ENCODE results near the gene APLP2. TPM values are rescaled to one million over a fixed set of nuclear protein-coding genes. Genes with fewer than 3 reads are reported as not detected.
A peak's percentile ranks its signal among the peaks of the same experiment; 100 is the strongest.

APLP2 gene
- total and polyA plus RNA-seq, 12 donors: 115 to 414 (median 299) TPM

GRCh38 chr11:130141561-130142341, 72.1 kb downstream of the APLP2 start:
- intact Hi-C loops (cut with DNase I): no loop called here
- Histone ChIP-seq H3K9me3 (no peaks in the 10 kb centered on the region), H3K36me3 (peaks cover 0 to 86% (median 35%) of the 10 kb centered on the region in 9 donors), H3K4me1 (peaks cover 6 to 60% (median 37%) of the 10 kb centered on the region in 9 donors), H3K4me3 (no peak overlapping the region), H3K27ac (peak overlapping the region in 6 of 10 donors; percentile 13 to 71 (median 43)), H3K27me3 (no peaks in the 10 kb centered on the region)
- 71 to 77% methylated on average over 19 of the region's 19 CpGs for WGBS, 2 donors
- ATAC-seq (peak in 6 of 8 donors; percentile 27 to 74 (median 61)), DNase-seq (no peak)
- TF ChIP-seq CTCF (IDR thresholded peaks at IDR 0.05): no peak

- Histone ChIP-seq H3K9me3 (no peaks in the 10 kb centered on the region), H3K4me3 (no peak overlapping the region), H3K27ac (peak overlapping the region in 2 of 10 donors; percentile 4 to 5), H3K27me3 (no peaks in the 10 kb centered on the region), H3K36me3 (peaks cover 0 to 70% (median 30%) of the 10 kb centered on the region in 9 donors), H3K4me1 (peaks cover 6 to 71% (median 40%) of the 10 kb centered on the region in 9 donors)
- DNase-seq (no peak), ATAC-seq (no peak)
- no peak for TF ChIP-seq CTCF (IDR thresholded peaks at IDR 0.05)
- intact Hi-C loops (cut with DNase I): no loop called here
- WGBS, 2 donors: 73 to 75% methylated on average over 10 of the region's 10 CpGs
Measured at GRCh38 chr11:130144141-130144540, 74.4 kb downstream of the APLP2 start.

- no peak overlapping the region for H3K27ac ChIP-seq
Measured at GRCh38 chr11:130144861-130145281, 75.2 kb downstream of the APLP2 start.

GRCh38 chr11:130145311-130145812, 75.7 kb downstream of the APLP2 start:
- H3K9me3 ChIP-seq: no peaks in the 10 kb centered on the region
- H3K27me3 ChIP-seq: no peaks in the 10 kb centered on the region
- WGBS, 2 donors: 88 to 94% methylated on average over 3 of the region's 3 CpGs
- peaks cover 6 to 65% (median 31%) of the 10 kb centered on the region in 9 donors for H3K4me1 ChIP-seq
- ATAC-seq (no peak), DNase-seq (no peak)
- H3K36me3 ChIP-seq: peaks cover 0 to 59% (median 30%) of the 10 kb centered on the region in 9 donors
- H3K27ac ChIP-seq: peak overlapping the region in 2 of 10 donors; percentile 31 to 87
- intact Hi-C loops (cut with DNase I): no loop called here
- no peak for TF ChIP-seq CTCF (IDR thresholded peaks at IDR 0.05)
- no peak overlapping the region for H3K4me3 ChIP-seq

More at GRCh38 chr11:130144861-130145281, 75.2 kb downstream of the APLP2 start:
- Histone ChIP-seq H3K27me3 (no peaks in the 10 kb centered on the region), H3K36me3 (peaks cover 0 to 64% (median 30%) of the 10 kb centered on the region in 9 donors), H3K4me1 (peaks cover 6 to 65% (median 34%) of the 10 kb centered on the region in 9 donors), H3K4me3 (no peak overlapping the region), H3K9me3 (no peaks in the 10 kb centered on the region)
- intact Hi-C loops (cut with DNase I): no loop called here
- ATAC-seq (no peak), DNase-seq (no peak)
- 80 to 84% methylated on average over 7 of the region's 7 CpGs for WGBS, 2 donors
- TF ChIP-seq CTCF (IDR thresholded peaks at IDR 0.05): no peak

Data from heart right ventricle (tissue), 16 donors.